Stimulated activated naive CD4-positive, alpha-beta T cell (primary cell): ENCODE data around the gene ATPAF1.

ENCODE experiments used
- DNase-seq, 6 experiments: peaks; one replicate each; lab custom pipeline; 2025; lab: John Stamatoyannopoulos, UW

The ATPAF1 gene

DNA sequence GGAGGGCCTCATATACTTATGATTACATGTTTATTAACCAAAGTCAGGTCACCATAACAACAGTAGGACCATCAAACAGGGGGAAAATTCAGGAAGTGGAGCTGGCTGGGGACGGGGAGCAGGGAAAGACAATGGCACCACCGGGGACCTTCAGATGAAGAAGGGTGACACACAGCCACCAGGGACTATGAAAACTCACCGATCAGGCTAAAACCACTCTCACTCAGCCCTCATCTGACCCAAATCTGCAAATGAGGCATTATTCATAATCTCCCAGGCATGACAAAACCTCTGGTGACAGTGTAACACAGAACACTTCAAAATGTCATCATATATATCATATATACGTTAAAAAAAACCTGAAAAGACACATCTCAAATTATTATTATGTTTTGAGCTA is 75.3 kb downstream of the ATPAF1 start:
- DNase-seq = no peak

DNA sequence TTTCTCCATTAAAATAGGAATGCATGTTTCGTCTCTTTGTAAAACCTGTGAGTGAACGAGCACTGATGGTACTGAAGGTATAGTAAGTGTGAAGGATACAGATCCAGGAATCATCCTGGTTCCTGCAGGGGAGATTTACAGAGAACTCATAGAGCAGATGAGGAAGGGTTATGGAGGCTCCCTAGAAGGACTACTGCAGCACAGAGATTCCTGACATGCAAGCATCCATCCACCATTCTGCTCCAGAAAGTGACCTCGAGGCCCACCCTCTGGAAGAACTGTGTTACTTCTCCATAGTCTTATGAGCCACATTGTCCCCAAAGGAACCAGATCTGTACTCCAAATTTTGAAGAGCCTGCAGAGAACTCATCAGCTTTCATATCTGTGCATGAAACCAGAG is 78.6 kb downstream of the ATPAF1 start:
- no peak for DNase-seq

DNA sequence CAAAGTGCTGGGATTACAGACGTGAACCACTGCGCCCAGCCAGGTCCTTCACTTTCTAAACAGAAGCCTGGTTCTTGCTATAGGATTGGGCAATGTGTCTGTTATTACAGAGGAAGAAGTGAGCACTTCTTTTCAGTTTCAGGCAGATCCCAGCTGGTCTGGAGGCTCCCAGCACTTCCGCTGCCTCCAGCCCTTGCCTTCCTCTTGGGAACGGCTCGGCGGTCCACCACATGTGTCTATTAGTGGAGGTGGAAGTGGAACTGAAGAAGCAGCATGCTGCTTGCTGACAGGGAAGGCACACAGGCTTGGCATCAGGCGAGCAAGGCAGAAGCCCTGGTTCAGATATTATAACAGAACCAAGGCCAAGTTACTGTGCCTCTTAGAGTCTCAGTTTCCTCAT is 81.1 kb downstream of the ATPAF1 start:
- no peak for DNase-seq

DNA sequence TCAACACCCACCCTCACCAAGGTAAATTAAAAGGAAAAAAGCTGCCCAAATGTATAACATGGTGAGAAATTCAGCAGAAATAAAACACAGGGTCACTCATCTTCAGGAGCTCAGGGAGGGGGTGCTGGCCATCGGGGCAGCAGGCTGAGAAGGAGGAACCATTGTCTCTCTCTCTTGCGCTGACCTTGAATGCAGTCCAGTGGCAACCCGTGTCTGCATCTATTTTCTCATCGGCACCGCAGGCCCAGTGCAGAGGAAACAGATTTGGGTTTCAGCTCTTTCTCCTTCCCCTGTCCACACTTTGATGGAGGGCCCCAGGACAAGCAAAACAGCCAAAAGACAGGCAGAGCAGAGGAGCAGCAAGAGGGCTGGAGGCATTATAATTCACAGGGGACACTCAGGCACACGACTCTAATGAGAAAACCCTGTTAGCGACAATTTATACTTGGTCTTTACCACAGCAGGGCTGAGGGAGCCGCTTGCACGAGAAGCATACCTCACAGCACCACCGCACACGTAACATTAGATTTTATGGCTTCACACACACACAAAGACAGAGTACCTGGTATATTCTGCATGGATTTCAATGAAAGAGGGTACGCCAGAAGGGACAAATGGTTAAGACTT is 82.7 kb downstream of the ATPAF1 start:
- no peak for DNase-seq

DNA sequence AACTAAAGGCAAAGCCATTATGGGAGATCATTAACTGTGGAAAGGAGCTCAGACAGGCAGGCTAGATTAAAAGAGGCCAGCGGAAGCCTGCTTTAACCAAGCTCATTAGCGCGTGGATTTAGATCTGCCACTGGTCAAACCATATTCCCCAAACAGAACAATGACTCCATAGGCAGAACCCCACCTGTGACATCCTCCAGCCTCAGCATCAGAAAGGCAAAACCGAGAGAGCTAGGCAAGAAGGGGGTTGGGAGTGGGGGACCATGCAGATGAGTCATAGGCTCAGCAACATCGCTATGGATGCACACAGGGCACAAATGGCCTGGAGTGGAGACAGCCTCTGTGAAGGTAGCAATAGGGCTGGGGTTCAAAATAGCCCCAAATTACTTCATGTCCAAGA is 84.7 kb downstream of the ATPAF1 start:
- DNase-seq = no peak

DNA sequence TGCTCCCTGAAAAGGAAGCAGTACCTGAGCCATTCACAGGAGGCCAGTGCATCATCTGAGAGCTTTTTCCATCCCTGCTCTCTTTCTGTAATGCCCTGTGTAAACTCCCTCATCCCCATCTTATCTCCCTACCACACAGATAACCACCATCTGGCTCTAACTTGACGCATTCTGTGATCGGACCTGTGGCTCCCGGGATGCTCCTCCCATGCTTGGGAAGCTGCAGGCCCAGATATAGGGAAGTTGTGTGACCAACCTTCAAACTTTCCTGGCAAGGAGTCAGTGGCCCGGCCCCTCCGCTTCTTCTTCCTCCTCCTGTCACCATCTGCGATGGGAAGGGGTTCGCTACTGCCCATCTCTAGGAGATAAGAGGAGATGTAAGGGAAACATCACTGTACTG is 85.2 kb downstream of the ATPAF1 start:
- no peak for DNase-seq
